SK-N-SH treated with all-trans-retinoic acid at 6 μM for 48 hours (cell line): ENCODE results near the gene HDDC3.

Experiments used
- ATAC-seq: fragments of 200-7000 bp; cut with Tn5 transposase; 3 replicates; pipeline ENCODE4 v1.9.1; 2020; ENCODE audit warnings: mild to moderate bottlenecking, moderate library complexity
- ARNTL ChIP-seq: fragments of 450-650 bp; formaldehyde crosslinking; IDR thresholded peaks from 2 replicates; pipeline ENCODE4 v1.5.0; 2020; ENCODE audit warnings: low read depth, mild to moderate bottlenecking, moderate library complexity, borderline replicate concordance
- BACH2 ChIP-seq: fragments of 250-450 bp; sonication (Bioruptor Pico); IDR thresholded peaks from 2 replicates; pipeline ENCODE4 v1.9.0; 2021; ENCODE audit warnings: mild to moderate bottlenecking, borderline replicate concordance
- CREB5 ChIP-seq: fragments of 250-450 bp; sonication (Bioruptor Pico); IDR thresholded peaks from 2 replicates; pipeline ENCODE4 v1.5.1; 2020; ENCODE audit warnings: low read depth, mild to moderate bottlenecking, moderate library complexity
- CSDC2 ChIP-seq: fragments of 250-450 bp; sonication (Bioruptor Pico); IDR thresholded peaks from 2 replicates; pipeline ENCODE4 v1.5.0; 2020; ENCODE audit warnings: mild to moderate bottlenecking, moderate library complexity
- CSRNP3 ChIP-seq: fragments of 250-450 bp; sonication (Bioruptor Pico); IDR thresholded peaks from 2 replicates; pipeline ENCODE4 v1.5.1; 2021; ENCODE audit warnings: mild to moderate bottlenecking, moderate library complexity
- ESRRG ChIP-seq: fragments of 250-450 bp; sonication (Bioruptor Pico); IDR thresholded peaks from 2 replicates; pipeline ENCODE4 v1.6.1; 2021; ENCODE audit warnings: mild to moderate bottlenecking
- GLIS3 ChIP-seq: fragments of 250-450 bp; sonication (Bioruptor Pico); IDR thresholded peaks from 2 replicates; pipeline ENCODE4 v1.5.0; 2020; ENCODE audit warnings: mild to moderate bottlenecking, moderate library complexity
- ISL1 ChIP-seq: fragments of 250-450 bp; sonication (Bioruptor Pico); IDR thresholded peaks from 2 replicates; pipeline ENCODE4 v2.1.2; 2022; ENCODE audit warnings: mild to moderate bottlenecking, moderate library complexity
- OSR1 ChIP-seq: fragments of 250-450 bp; sonication (Bioruptor Pico); IDR thresholded peaks from 2 replicates; pipeline ENCODE4 v1.8.0; 2022; ENCODE audit warnings: moderate library complexity, mild to moderate bottlenecking, inconsistent platforms
- POU6F1 ChIP-seq: fragments of 250-450 bp; sonication (Bioruptor Pico); IDR thresholded peaks from 2 replicates; pipeline ENCODE4 v1.8.0; 2021; ENCODE audit warnings: low read depth, mild to moderate bottlenecking, moderate library complexity, borderline replicate concordance
- PPARA ChIP-seq: fragments of 250-450 bp; sonication (Bioruptor Pico); IDR thresholded peaks from 2 replicates; pipeline ENCODE4 v1.5.0; 2020; ENCODE audit warnings: mild to moderate bottlenecking, borderline replicate concordance
- RARB ChIP-seq: fragments of 250-450 bp; sonication (Bioruptor Pico); IDR thresholded peaks from 2 replicates; pipeline ENCODE4 v1.8.0; 2021; ENCODE audit warnings: mild to moderate bottlenecking, moderate library complexity
- SNAI2 ChIP-seq: fragments of 250-450 bp; sonication (Bioruptor Pico); IDR thresholded peaks from 2 replicates; pipeline ENCODE4 v1.5.0; 2020; ENCODE audit warnings: mild to moderate bottlenecking, moderate library complexity
- TCF4 ChIP-seq: fragments of 250-450 bp; sonication (Bioruptor Pico); IDR thresholded peaks from 2 replicates; pipeline ENCODE4 v1.8.0; 2021; ENCODE audit warnings: mild to moderate bottlenecking, moderate library complexity, borderline replicate concordance
- TSHZ2 ChIP-seq: fragments of 250-450 bp; sonication (Bioruptor Pico); IDR thresholded peaks from 2 replicates; pipeline ENCODE4 v1.5.0; 2020; ENCODE audit warnings: mild to moderate bottlenecking, moderate library complexity
- ZC3H10 ChIP-seq: fragments of 250-450 bp; sonication (Bioruptor Pico); IDR thresholded peaks from 2 replicates; pipeline ENCODE4 v1.5.1; 2021; ENCODE audit warnings: mild to moderate bottlenecking, moderate library complexity
- ZFP3 ChIP-seq: fragments of 250-450 bp; sonication (Bioruptor Pico); IDR thresholded peaks from 2 replicates; pipeline ENCODE4 v1.5.0; 2020; ENCODE audit warnings: mild to moderate bottlenecking, moderate library complexity
- ZFP30 ChIP-seq: fragments of 450-650 bp; formaldehyde crosslinking; IDR thresholded peaks from 2 replicates; pipeline ENCODE4 v1.5.0; 2022; ENCODE audit warnings: mild to moderate bottlenecking, moderate library complexity
- ZNF565 ChIP-seq: fragments of 450-650 bp; formaldehyde crosslinking; conservative IDR thresholded peaks from 2 replicates; pipeline ENCODE4 v1.5.0; 2020; ENCODE audit warnings: low read depth, mild to moderate bottlenecking, moderate library complexity
- ZNF70 ChIP-seq: fragments of 450-650 bp; formaldehyde crosslinking; IDR thresholded peaks from 2 replicates; pipeline ENCODE4 v1.5.0; 2020; ENCODE audit warnings: mild to moderate bottlenecking, moderate library complexity
- ZNF8 ChIP-seq: fragments of 450-650 bp; formaldehyde crosslinking; IDR thresholded peaks from 2 replicates; pipeline ENCODE4 v1.5.0; 2020; ENCODE audit warnings: mild to moderate bottlenecking, moderate library complexity

The HDDC3 gene

GRCh38 chr15:90915808-90916440 lies 16.4 kb downstream of the HDDC3 start:
- ATAC-seq = no peak
- no peak for TF ChIP-seq ZNF565 (CRISPR knock-in tag)
- no peak for TF ChIP-seq ESRRG (CRISPR knock-in tag)
- TF ChIP-seq ZFP30 (CRISPR knock-in tag) = no peak
- no peak for TF ChIP-seq TCF4 (CRISPR knock-in tag)
- no peak for TF ChIP-seq CREB5 (CRISPR knock-in tag)
- no peak for TF ChIP-seq BACH2 (CRISPR knock-in tag)
- no peak for TF ChIP-seq CSRNP3 (CRISPR knock-in tag)
- TF ChIP-seq RARB (CRISPR knock-in tag) = no peak
- no peak for TF ChIP-seq GLIS3 (CRISPR knock-in tag)
- no peak for TF ChIP-seq ZC3H10 (CRISPR knock-in tag)
- no peak for TF ChIP-seq CSDC2 (CRISPR knock-in tag)
- TF ChIP-seq ARNTL (CRISPR knock-in tag) = no peak
- no peak for TF ChIP-seq ZNF70 (CRISPR knock-in tag)
- no peak for TF ChIP-seq ISL1 (CRISPR knock-in tag)
- TF ChIP-seq OSR1 (CRISPR knock-in tag) = no peak
- no peak for TF ChIP-seq TSHZ2 (CRISPR knock-in tag)
- no peak for TF ChIP-seq SNAI2 (CRISPR knock-in tag)
- no peak for TF ChIP-seq PPARA (CRISPR knock-in tag)

GRCh38 chr15:90915216-90915807 lies 17.0 kb downstream of the HDDC3 start:
- TF ChIP-seq GLIS3 (CRISPR knock-in tag) (no peak), ZC3H10 (CRISPR knock-in tag) (no peak), TCF4 (CRISPR knock-in tag) (no peak), POU6F1 (CRISPR knock-in tag) (no peak), ESRRG (CRISPR knock-in tag) (no peak), ZNF70 (CRISPR knock-in tag) (no peak), CREB5 (CRISPR knock-in tag) (no peak), OSR1 (CRISPR knock-in tag) (no peak), ZNF565 (CRISPR knock-in tag) (no peak), ARNTL (CRISPR knock-in tag) (no peak), RARB (CRISPR knock-in tag) (no peak), BACH2 (CRISPR knock-in tag) (no peak), ZFP30 (CRISPR knock-in tag) (no peak), ZFP3 (CRISPR knock-in tag) (no peak), ZNF8 (CRISPR knock-in tag) (no peak)

More at GRCh38 chr15:90915216-90915807, 17.0 kb downstream of the HDDC3 start:
- ATAC-seq = no peak
